H1 (cell line): ENCODE results near the gene STAT5A. TPM values are rescaled to one million over a fixed set of nuclear protein-coding genes. Genes with fewer than 3 reads are reported as not detected.

ENCODE experiments used
- FOSL1 ChIP-seq: IDR thresholded peaks from 2 replicates; pipeline ENCODE4 v1.6.1; 2011; ENCODE audit warnings: mild to moderate bottlenecking, low read depth, low read length, moderate library complexity; ENCODE audit not compliant: insufficient read depth
- SAP30 ChIP-seq: fragments of 300-600 bp; sonication (generic); IDR thresholded peaks from 2 replicates; pipeline ENCODE4 v1.7.1; 2012; ENCODE audit warnings: low read length, moderate library complexity, mild to moderate bottlenecking, inconsistent platforms; ENCODE audit not compliant: insufficient read depth, insufficient replicate concordance
- TCF12 ChIP-seq: IDR thresholded peaks from 2 replicates; pipeline ENCODE4 v1.6.1; 2011; ENCODE audit warnings: low read depth, mild to moderate bottlenecking, low read length
- polyA plus RNA-seq, 7 experiments: library from polyadenylated mRNA; depleted of rRNA in 3 of 7; stranded (reverse) in 5 of 7; unstranded in 2 of 7; fragments of >200 nt in 5 of 7; fragments of 200-250 nt in 2 of 7; gene quantifications; 1 replicate in 5 of 7; 2 replicates in 1 of 7; 4 replicates in 1 of 7; pipeline versions ENCODE4 v1.2.1 to v1.2.3, GENCODE V29; 2011 to 2013; ENCODE audit warnings: missing spikeins in 2 of 7, mixed read lengths in 2 of 7
- total RNA-seq: library from RNA; stranded (reverse); fragmentation: NEBNext Ultra II Directional; extraction: Animal tissue kit (Norgen Biotek cat#: 25700); gene quantifications from 2 replicates; pipeline ENCODE4 v1.2.1, GENCODE V29; 2021

Gene STAT5A
- total and polyA plus RNA-seq, 2 of the 8 experiments (the other 6 are each of a cell fraction or from before 2014, with no cell fraction given): 4.2 to 5.4 TPM

- TF ChIP-seq TCF12 (no peak), FOSL1 (no peak), SAP30 (no peak)
These were observed 34.7 kb upstream of the STAT5A start (continued) for GRCh38 chr17:42253578-42253977.
